Measurements from ENCODE around the gene PBOV1.
"Not testable (repeated sequence)": the region's sequence is repeated elsewhere in the genome, so short reads cannot be mapped to it uniquely, and the experiment has no call there.

PBOV1 gene

GRCh38 chr6:138215093-138215782 lies 3.1 kb downstream of the PBOV1 start:
- CTCF ChIA-PET: no interaction called here
- TF ChIP-seq ZNF658 (tag by site-specific recombination; IDR thresholded peaks at IDR 0.05) (no peak), ZNF624 (tag by site-specific recombination; IDR thresholded peaks at IDR 0.05) (no peak), ZSCAN18 (tag by site-specific recombination; IDR thresholded peaks at IDR 0.05) (no peak), ZNF26 (tag by site-specific recombination; IDR thresholded peaks at IDR 0.05) (no peak), PATZ1 (tag by site-specific recombination; IDR thresholded peaks at IDR 0.05) (no peak), ZNF629 (tag by site-specific recombination; IDR thresholded peaks at IDR 0.05) (no peak), ZNF350 (tag by site-specific recombination; IDR thresholded peaks at IDR 0.05) (no peak), ZNF341 (tag by site-specific recombination; IDR thresholded peaks at IDR 0.05; ENCODE audit: low read depth) (no peak), ZNF529 (tag by site-specific recombination; IDR thresholded peaks at IDR 0.05; ENCODE audit: insufficient replicate concordance) (no peak), ZBTB17 (tag by site-specific recombination; IDR thresholded peaks at IDR 0.05) (no peak), ZNF223 (tag by site-specific recombination; IDR thresholded peaks at IDR 0.05) (no peak), ZBTB8A (tag by site-specific recombination; IDR thresholded peaks at IDR 0.05) (no peak), SALL2 (tag by site-specific recombination; IDR thresholded peaks at IDR 0.05; ENCODE audit: borderline replicate concordance) (no peak), ZNF280D (tag by site-specific recombination; IDR thresholded peaks at IDR 0.05) (no peak)
- POLR2A ChIA-PET: no interaction called here
- Histone ChIP-seq H3K4me3 (ENCODE audit: low read depth, low read length) (no peak overlapping the region), H3K27ac (ENCODE audit: extremely low read depth, low read depth, low read length) (no peak overlapping the region), H3K36me3 (ENCODE audit: control insufficient read depth in 2 of 2, insufficient read depth in 1 of 2, low read length in 2 of 2) (no peaks in the 10 kb centered on the region; a peak in 1 of 3 replicates), H3K9me3 (ENCODE audit: control insufficient read depth, insufficient read depth, low read depth, low read length) (no peaks in the 10 kb centered on the region), H3K4me1 (ENCODE audit: control insufficient read depth, insufficient read depth, low read length) (no peaks in the 10 kb centered on the region; the same call in 1 of the 2 replicates)

GRCh38 chr6:138212530-138212929 lies 5.8 kb downstream of the PBOV1 start:
- peak; percentile 98 for TF ChIP-seq ZNF146 (tag by site-specific recombination; IDR thresholded peaks at IDR 0.05)
- TF ChIP-seq ZNF580 (tag by site-specific recombination; IDR thresholded peaks at IDR 0.05): 0 out of 2 replicates have a peak, but pooled peaks have one; percentile 44
- POLR2A ChIA-PET; H3K36me3 ChIP-seq (ENCODE audit: control insufficient read depth in 2 of 2, insufficient read depth in 1 of 2, low read length in 2 of 2); H3K9me3 ChIP-seq (ENCODE audit: control insufficient read depth, insufficient read depth, low read depth, low read length); H3K4me3 ChIP-seq (ENCODE audit: low read depth, low read length); H3K4me1 ChIP-seq (ENCODE audit: control insufficient read depth, insufficient read depth, low read length); H3K27ac ChIP-seq (ENCODE audit: extremely low read depth, low read depth, low read length): not testable (repeated sequence)
- CTCF ChIA-PET: interaction anchor here (0.6 to 2.3 kb wide), 3 partner anchors 18 to 1136 kb away, joined by 3 to 13 read pairs (median 6); no protein-coding TSS in a partner anchor
